H1 (cell line): ENCODE measurements around the gene ERG28. TPM values are rescaled to one million over a fixed set of nuclear protein-coding genes. Genes with fewer than 3 reads are reported as not detected.

Experiments used
- CTCF ChIA-PET: fragments of 300-600 bp; sonication (Branson Sonifier 250); formaldehyde crosslinking; loops from one replicate; lab custom pipeline; 2021; ENCODE audit not compliant: partially characterized antibody; lab: Charles Lee
- POLR2A ChIA-PET: fragments of 300-600 bp; sonication (Branson Sonifier 250); formaldehyde crosslinking; loops from one replicate; lab custom pipeline; 2021; ENCODE audit warnings: inconsistent platforms; ENCODE audit not compliant: partially characterized antibody; lab: Charles Lee
- DNase-seq, 2 experiments: peaks; one replicate each; pipeline versions ENCODE4 v3.0.0 to v3.0.0-alpha.2; 2010 to 2022; ENCODE audit warnings: low spot score in 2 of 2, low read depth in 1 of 2, mixed read lengths in 1 of 2
- FAIRE-seq: peaks from 2 replicates; lab custom pipeline; 2011; peaks lifted over from hg19 to GRCh38; lab: Jason Lieb, UNC
- H2AFZ ChIP-seq: 2 replicates; pipeline ENCODE4 v1.8.1; 2012; ENCODE audit warnings: low read length, inconsistent platforms
- H2AK5ac ChIP-seq: 2 replicates; pipeline ENCODE4 v1.6.1; 2013; ENCODE audit warnings: low read depth, low read length
- H2BK120ac ChIP-seq: replicated peaks from 2 replicates; pipeline ENCODE3; 2013; ENCODE audit warnings: low read depth, low read length, inconsistent platforms
- H2BK12ac ChIP-seq: 2 replicates; pipeline ENCODE4 v1.6.1; 2013; ENCODE audit warnings: low read depth, low read length
- H2BK15ac ChIP-seq: 2 replicates; pipeline ENCODE4 v1.6.1; 2013; ENCODE audit warnings: low read length
- H2BK20ac ChIP-seq: 2 replicates; pipeline ENCODE4 v1.6.1; 2013; ENCODE audit warnings: low read length
- H2BK5ac ChIP-seq: 2 replicates; pipeline ENCODE4 v1.6.1; 2013; ENCODE audit warnings: low read depth, low read length
- H3K14ac ChIP-seq: 2 replicates; pipeline ENCODE4 v1.6.1; 2013; ENCODE audit warnings: inconsistent platforms; ENCODE audit not compliant: insufficient read length
- H3K18ac ChIP-seq: 2 replicates; pipeline ENCODE4 v1.6.1; 2013; ENCODE audit warnings: low read length; ENCODE audit errors: extremely low read depth
- H3K23ac ChIP-seq: 2 replicates; pipeline ENCODE4 v1.6.1; 2013; ENCODE audit warnings: inconsistent platforms; ENCODE audit not compliant: insufficient read length
- H3K23me2 ChIP-seq: 2 replicates; pipeline ENCODE4 v1.6.1; 2013; ENCODE audit warnings: low read depth, low read length
- H3K27ac ChIP-seq: 2 replicates; pipeline ENCODE4 v1.6.1; 2011; ENCODE audit warnings: low read depth, low read length, inconsistent platforms
- H3K27me3 ChIP-seq, 4 experiments: replicated peaks in 1 of 4; 1 replicate in 1 of 4; 2 replicates in 3 of 4; pipeline versions ENCODE4 v1.6.1 to v1.8.1; 2011 to 2013; ENCODE audit warnings: low read length in 3 of 4, mild to moderate bottlenecking in 3 of 4, inconsistent platforms in 2 of 4, mixed read lengths in 2 of 4, moderate library complexity in 1 of 4; ENCODE audit not compliant: control insufficient read depth in 3 of 4, insufficient read depth in 3 of 4; ENCODE audit errors: extremely low read depth in 1 of 4
- H3K36me3 ChIP-seq, 4 experiments: 2 replicates each; pipeline versions ENCODE4 v1.6.1 to v1.8.1; 2011 to 2013; ENCODE audit warnings: mild to moderate bottlenecking in 4 of 4, low read length in 3 of 4, moderate library complexity in 2 of 4, control low read depth in 1 of 4, inconsistent platforms in 1 of 4; ENCODE audit not compliant: insufficient read depth in 4 of 4, control insufficient read depth in 2 of 4
- H3K4ac ChIP-seq: replicated peaks from 2 replicates; pipeline ENCODE3; 2013; ENCODE audit warnings: low read length, low read depth, mixed read lengths, inconsistent platforms; ENCODE audit not compliant: insufficient read length
- H3K4me1 ChIP-seq, 4 experiments: replicated peaks in 1 of 4; 1 replicate in 1 of 4; 2 replicates in 3 of 4; pipeline versions ENCODE4 v1.6.1 to v1.8.1; 2011 to 2013; ENCODE audit warnings: low read length in 3 of 4, inconsistent platforms in 2 of 4, mixed read lengths in 1 of 4; ENCODE audit not compliant: insufficient read depth in 4 of 4, control insufficient read depth in 3 of 4
- H3K4me2 ChIP-seq, 2 experiments: 2 replicates each; pipeline versions ENCODE4 v1.6.1 to v1.8.1; 2011 to 2013; ENCODE audit warnings: low read depth in 2 of 2, low read length in 2 of 2, control low read depth in 1 of 2, inconsistent platforms in 1 of 2, mild to moderate bottlenecking in 1 of 2; ENCODE audit not compliant: insufficient read depth in 1 of 2
- H3K4me3 ChIP-seq, 4 experiments: fragments of 200-600, 300-600 bp in 1 of 4; sonication (generic), shearing (Covaris generic), sonication (Bioruptor Twin) in 1 of 4; 2 replicates each; pipeline versions ENCODE4 v1.5.1 to v1.8.1; 2011 to 2016; ENCODE audit warnings: low read length in 4 of 4, low read depth in 3 of 4, control low read depth in 2 of 4, inconsistent platforms in 2 of 4, mild to moderate bottlenecking in 2 of 4, mixed read lengths in 1 of 4, moderate library complexity in 1 of 4; ENCODE audit not compliant: insufficient read depth in 2 of 4; ENCODE audit errors: extremely low read depth in 1 of 4
- H3K56ac ChIP-seq: replicated peaks from 2 replicates; pipeline ENCODE3; 2013; ENCODE audit warnings: low read depth, mild to moderate bottlenecking, mixed read lengths, low read length, inconsistent platforms; ENCODE audit not compliant: insufficient read length
- H3K79me1 ChIP-seq: 2 replicates; pipeline ENCODE4 v1.6.1; 2013; ENCODE audit warnings: low read depth, low read length, control low read depth
- H3K79me2 ChIP-seq, 2 experiments: 2 replicates each; pipeline versions ENCODE4 v1.6.1 to v1.8.1; 2012 to 2013; ENCODE audit warnings: low read length in 2 of 2, mild to moderate bottlenecking in 2 of 2, inconsistent platforms in 1 of 2; ENCODE audit not compliant: insufficient read depth in 2 of 2, control insufficient read depth in 1 of 2
- H3K9ac ChIP-seq, 4 experiments: replicated peaks in 1 of 4; 1 replicate in 1 of 4; 2 replicates in 3 of 4; pipeline versions ENCODE4 v1.6.1 to v1.8.1; 2011 to 2013; ENCODE audit warnings: low read depth in 3 of 4, low read length in 3 of 4, control low read depth in 2 of 4, mild to moderate bottlenecking in 2 of 4, moderate library complexity in 2 of 4, inconsistent platforms in 1 of 4; ENCODE audit errors: extremely low read depth in 1 of 4
- H3K9me3 ChIP-seq, 2 experiments: 2 replicates each; pipeline versions ENCODE4 v1.6.1 to v1.8.1; 2012 to 2013; ENCODE audit warnings: mild to moderate bottlenecking in 2 of 2, moderate library complexity in 2 of 2, control low read depth in 1 of 2, inconsistent platforms in 1 of 2, low read depth in 1 of 2, low read length in 1 of 2, mixed read lengths in 1 of 2; ENCODE audit not compliant: insufficient read depth in 2 of 2
- H4K20me1 ChIP-seq, 2 experiments: replicated peaks in 1 of 2; 2 replicates each; pipeline versions ENCODE3 to v1.8.1; 2011 to 2013; ENCODE audit warnings: inconsistent platforms in 2 of 2, low read length in 2 of 2, mild to moderate bottlenecking in 1 of 2; ENCODE audit not compliant: insufficient read depth in 2 of 2, control insufficient read depth in 1 of 2
- H4K5ac ChIP-seq: 2 replicates; pipeline ENCODE4 v1.6.1; 2013; ENCODE audit warnings: low read length, low read depth, mixed read lengths, inconsistent platforms; ENCODE audit not compliant: insufficient read length
- H4K8ac ChIP-seq: 2 replicates; pipeline ENCODE4 v1.8.0; 2013; ENCODE audit warnings: mild to moderate bottlenecking, moderate library complexity, low read length, inconsistent platforms; ENCODE audit not compliant: insufficient read depth; ENCODE audit errors: extremely low read depth
- H4K91ac ChIP-seq: replicated peaks from 2 replicates; pipeline ENCODE3; 2013; ENCODE audit warnings: low read length, mixed read lengths, inconsistent platforms; ENCODE audit not compliant: insufficient read length
- ASH2L ChIP-seq: fragments of 200-600, 300-600 bp; sonication (generic); IDR thresholded peaks from one replicate; pipeline ENCODE4 v1.7.1; 2017; ENCODE audit warnings: low read length
- CBX8 ChIP-seq: fragments of 300-800, 300-1000 bp; sonication (generic); IDR thresholded peaks from 2 replicates; pipeline ENCODE4 v1.7.1; 2016; ENCODE audit warnings: low read depth, low read length, borderline replicate concordance
- CHD2 ChIP-seq: IDR thresholded peaks from 2 replicates; pipeline ENCODE4 v1.6.1; 2012; ENCODE audit warnings: low read length, improper control_type of control experiment
- KDM4A ChIP-seq: IDR thresholded peaks from one replicate; pipeline ENCODE4 v1.7.1; 2012; ENCODE audit warnings: low read depth, mild to moderate bottlenecking, moderate library complexity, low read length, inconsistent platforms; ENCODE audit not compliant: severe bottlenecking
- MAFK ChIP-seq: IDR thresholded peaks from 2 replicates; pipeline ENCODE4 v1.6.1; 2012; ENCODE audit warnings: low read depth, mild to moderate bottlenecking, improper control_type of control experiment, low read length
- SRF ChIP-seq: IDR thresholded peaks from 2 replicates; pipeline ENCODE4 v1.6.1; 2011; ENCODE audit warnings: mild to moderate bottlenecking, low read depth, low read length, moderate library complexity
- YY1 ChIP-seq: IDR thresholded peaks from 2 replicates; pipeline ENCODE4 v1.6.1; 2011; ENCODE audit warnings: low read depth, mild to moderate bottlenecking, low read length
- ZNF274 ChIP-seq: IDR thresholded peaks from 2 replicates; pipeline ENCODE4 v1.7.0; 2012; ENCODE audit warnings: low read length, borderline replicate concordance; ENCODE audit errors: extremely low read depth
- WGBS, 2 experiments: shearing (Covaris generic) in 1 of 2; methylation state at CpG; one replicate each; pipeline versions ENCODE4 v1.1.6 to v1.1.7; 2013 to 2015; ENCODE audit warnings: low lambda C conversion rate in 2 of 2, mixed read lengths in 2 of 2, inconsistent platforms in 1 of 2, low coverage in 1 of 2, missing lambda C conversion rate in 1 of 2; ENCODE audit not compliant: insufficient replicate concordance in 2 of 2, insufficient coverage in 1 of 2, insufficient read length in 1 of 2; ENCODE audit errors: extremely low coverage in 1 of 2, missing lambda C conversion rate in 1 of 2; 5-methylcytosine and 5-hydroxymethylcytosine counted together
- polyA plus RNA-seq, 7 experiments: library from polyadenylated mRNA; depleted of rRNA in 3 of 7; stranded (reverse) in 5 of 7; unstranded in 2 of 7; fragments of >200 nt in 5 of 7; fragments of 200-250 nt in 2 of 7; gene quantifications; 1 replicate in 5 of 7; 2 replicates in 1 of 7; 4 replicates in 1 of 7; pipeline versions ENCODE4 v1.2.1 to v1.2.3, GENCODE V29; 2011 to 2013; ENCODE audit warnings: missing spikeins in 2 of 7, mixed read lengths in 2 of 7
- total RNA-seq: library from RNA; stranded (reverse); fragmentation: NEBNext Ultra II Directional; extraction: Animal tissue kit (Norgen Biotek cat#: 25700); gene quantifications from 2 replicates; pipeline ENCODE4 v1.2.1, GENCODE V29; 2021
- TF ChIP-seq, protein P1 (sequence below): IDR thresholded peaks from 2 replicates; pipeline ENCODE4 v1.6.1; 2012; ENCODE audit warnings: inconsistent platforms
- TF ChIP-seq, protein P2 (sequence below), 3 experiments: IDR thresholded peaks; 1 replicate in 2 of 3; 2 replicates in 1 of 3; pipeline versions ENCODE4 v1.5.1 to v1.6.1; 2011; ENCODE audit warnings: low read length in 3 of 3, mild to moderate bottlenecking in 3 of 3, inconsistent platforms in 2 of 3, low read depth in 1 of 3, moderate library complexity in 1 of 3; ENCODE audit not compliant: insufficient read depth in 1 of 3; ENCODE audit errors: control extremely low read depth in 1 of 3

The ERG28 gene
- total and polyA plus RNA-seq, 2 of the 8 experiments (the other 6 are each of a cell fraction or from before 2014, with no cell fraction given): 32.6 to 56.7 TPM

DNA sequence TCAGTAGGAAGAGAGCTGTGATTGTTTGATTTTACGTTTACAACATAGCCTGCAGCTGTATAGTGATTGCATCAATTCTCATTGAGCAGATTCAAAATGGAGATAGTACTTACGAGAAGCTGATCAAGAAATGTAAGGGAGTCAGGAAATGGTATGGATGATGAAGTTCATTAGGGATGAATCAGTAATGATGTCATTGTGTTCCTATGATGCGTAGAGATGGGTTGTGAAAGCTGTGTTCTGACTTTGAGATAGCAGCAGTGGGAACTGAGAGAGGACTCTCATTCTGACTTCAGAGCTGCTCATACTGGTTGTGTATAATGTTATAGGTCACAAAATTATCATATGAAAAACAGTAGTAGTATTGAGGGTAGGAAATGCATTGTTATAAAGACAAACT is 44.3 kb upstream of the ERG28 start:
- H3K4me3 ChIP-seq: no peak overlapping the region
- TF ChIP-seq YY1 (no peak), KDM4A (no peak), SRF (no peak), ZNF274 (no peak), CBX8 (no peak), MAFK (no peak), CHD2 (no peak), ASH2L (no peak)
- TF ChIP-seq, protein P1, sequence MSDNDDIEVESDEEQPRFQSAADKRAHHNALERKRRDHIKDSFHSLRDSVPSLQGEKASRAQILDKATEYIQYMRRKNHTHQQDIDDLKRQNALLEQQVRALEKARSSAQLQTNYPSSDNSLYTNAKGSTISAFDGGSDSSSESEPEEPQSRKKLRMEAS: no peak
- TF ChIP-seq, protein P2, sequence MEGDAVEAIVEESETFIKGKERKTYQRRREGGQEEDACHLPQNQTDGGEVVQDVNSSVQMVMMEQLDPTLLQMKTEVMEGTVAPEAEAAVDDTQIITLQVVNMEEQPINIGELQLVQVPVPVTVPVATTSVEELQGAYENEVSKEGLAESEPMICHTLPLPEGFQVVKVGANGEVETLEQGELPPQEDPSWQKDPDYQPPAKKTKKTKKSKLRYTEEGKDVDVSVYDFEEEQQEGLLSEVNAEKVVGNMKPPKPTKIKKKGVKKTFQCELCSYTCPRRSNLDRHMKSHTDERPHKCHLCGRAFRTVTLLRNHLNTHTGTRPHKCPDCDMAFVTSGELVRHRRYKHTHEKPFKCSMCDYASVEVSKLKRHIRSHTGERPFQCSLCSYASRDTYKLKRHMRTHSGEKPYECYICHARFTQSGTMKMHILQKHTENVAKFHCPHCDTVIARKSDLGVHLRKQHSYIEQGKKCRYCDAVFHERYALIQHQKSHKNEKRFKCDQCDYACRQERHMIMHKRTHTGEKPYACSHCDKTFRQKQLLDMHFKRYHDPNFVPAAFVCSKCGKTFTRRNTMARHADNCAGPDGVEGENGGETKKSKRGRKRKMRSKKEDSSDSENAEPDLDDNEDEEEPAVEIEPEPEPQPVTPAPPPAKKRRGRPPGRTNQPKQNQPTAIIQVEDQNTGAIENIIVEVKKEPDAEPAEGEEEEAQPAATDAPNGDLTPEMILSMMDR (IDR thresholded peaks at IDR 0.05; ENCODE audit: control extremely low read depth in 1 of 3, insufficient read depth in 1 of 3, low read depth in 1 of 3, low read length in 3 of 3): no peak

More for the DNA sequence above, 44.3 kb upstream of the ERG28 start:
- H4K8ac ChIP-seq: no peak overlapping the region
- peaks cover 0 to 13% (median 7%) of the 10 kb centered on the region in 4 experiments; a peak in 6 of 8 replicates for H3K36me3 ChIP-seq
- no peaks in the 10 kb centered on the region for H3K79me2 ChIP-seq
- H3K14ac ChIP-seq: no peak overlapping the region
- no peaks in the 10 kb centered on the region for H3K4me1 ChIP-seq
- no peaks in the 10 kb centered on the region for H3K27me3 ChIP-seq
- H3K23me2 ChIP-seq: no peaks in the 10 kb centered on the region
- H3K9ac ChIP-seq: no peak overlapping the region
- FAIRE-seq (no peak), DNase-seq (no peak)
- H2BK20ac ChIP-seq: no peak overlapping the region
- H3K23ac ChIP-seq: no peak overlapping the region
- no peak overlapping the region for H3K27ac ChIP-seq
- no peak overlapping the region for H3K4me2 ChIP-seq
- no peak overlapping the region for H3K56ac ChIP-seq
- no peak overlapping the region for H3K4ac ChIP-seq
- no peak overlapping the region for H2BK12ac ChIP-seq
- POLR2A ChIA-PET: no interaction called here
- 86% methylated on average over 3 of the region's 3 CpGs; no CpG with 5 or more reads in 1 of the 2 experiments for WGBS, 2 experiments
- CTCF ChIA-PET: interaction anchor here (0.6 to 2.4 kb wide), 5 partner anchors 88 to 274 kb away, joined by 3 to 7 read pairs (median 3); no protein-coding TSS in a partner anchor
- H4K5ac ChIP-seq: no peak overlapping the region
- no peak overlapping the region for H2AFZ ChIP-seq
- no peaks in the 10 kb centered on the region for H3K9me3 ChIP-seq
- no peak overlapping the region for H2BK5ac ChIP-seq
- H3K18ac ChIP-seq: no peak overlapping the region
- H2BK15ac ChIP-seq: no peak overlapping the region
- peaks cover 0 to 2% of the 10 kb centered on the region in 2 experiments for H4K20me1 ChIP-seq
- H2AK5ac ChIP-seq: no peak overlapping the region
- no peak overlapping the region for H4K91ac ChIP-seq
- H3K79me1 ChIP-seq: no peaks in the 10 kb centered on the region
- H2BK120ac ChIP-seq: no peak overlapping the region
